ENCODE measurements around the gene NDRG2. TPM values are rescaled to one million over a fixed set of nuclear protein-coding genes. Genes with fewer than 3 reads are reported as not detected.
"Not testable (repeated sequence)": the region's sequence is repeated elsewhere in the genome, so short reads cannot be mapped to it uniquely, and the experiment has no call there.

The NDRG2 gene
- total RNA-seq, 1 experiment from 2014 or later: 31.3 TPM

GRCh38 chr14:21057803-21058675 is 33.2 kb upstream of the NDRG2 start, which contains the start of gene RNASE8:
Gene RNASE8 (plus strand): TSS chr14:21057822. CDS start chr14:21057893, 71 bp downstream.
- DNase-seq (ENCODE audit: low read depth): no peak
- in situ Hi-C loops (cut with HindIII; ENCODE audit: low pct_unique_long_range_greater_than_20kb, low sequenced_read_pairs): no loop called here

GRCh38 chr14:21056520-21057163 is 31.8 kb upstream of the NDRG2 start:
- no peak for DNase-seq (ENCODE audit: low read depth)
- in situ Hi-C loops (cut with HindIII; ENCODE audit: low pct_unique_long_range_greater_than_20kb, low sequenced_read_pairs): no loop called here

GRCh38 chr14:21055432-21056117 is 30.7 kb upstream of the NDRG2 start:
- no peak for DNase-seq (ENCODE audit: low read depth)
- in situ Hi-C loops (cut with HindIII; ENCODE audit: low pct_unique_long_range_greater_than_20kb, low sequenced_read_pairs): no loop called here

- in situ Hi-C loops (cut with HindIII; ENCODE audit: low pct_unique_long_range_greater_than_20kb, low sequenced_read_pairs): no loop called here
- DNase-seq (ENCODE audit: low read depth): no peak
These were observed 29.9 kb upstream of the NDRG2 start for GRCh38 chr14:21054768-21055145.

- peak; percentile 19 for DNase-seq (ENCODE audit: low read depth)
- in situ Hi-C loops (cut with HindIII; ENCODE audit: low pct_unique_long_range_greater_than_20kb, low sequenced_read_pairs): no loop called here
These were observed 29.4 kb upstream of the NDRG2 start for GRCh38 chr14:21054123-21054767.

- in situ Hi-C loops (cut with HindIII; ENCODE audit: low pct_unique_long_range_greater_than_20kb, low sequenced_read_pairs): no loop called here
- DNase-seq (ENCODE audit: low read depth): no peak
These were observed 28.6 kb upstream of the NDRG2 start for GRCh38 chr14:21053184-21054122.

GRCh38 chr14:21050597-21050996 is 25.7 kb upstream of the NDRG2 start:
- DNase-seq (ENCODE audit: low read depth): no peak
- in situ Hi-C loops (cut with HindIII; ENCODE audit: low pct_unique_long_range_greater_than_20kb, low sequenced_read_pairs): no loop called here

GRCh38 chr14:21049271-21049673 is 24.4 kb upstream of the NDRG2 start:
- DNase-seq (ENCODE audit: low read depth): no peak
- in situ Hi-C loops (cut with HindIII; ENCODE audit: low pct_unique_long_range_greater_than_20kb, low sequenced_read_pairs): no loop called here

- in situ Hi-C loops (cut with HindIII; ENCODE audit: low pct_unique_long_range_greater_than_20kb, low sequenced_read_pairs): no loop called here
These were observed 23.8 kb upstream of the NDRG2 start for GRCh38 chr14:21048638-21049037.

GRCh38 chr14:21047378-21047781 is 22.5 kb upstream of the NDRG2 start:
- DNase-seq (ENCODE audit: low read depth): no peak
- in situ Hi-C loops (cut with HindIII; ENCODE audit: low pct_unique_long_range_greater_than_20kb, low sequenced_read_pairs): no loop called here

More at GRCh38 chr14:21048638-21049037, 23.8 kb upstream of the NDRG2 start:
- no peak for DNase-seq (ENCODE audit: low read depth)

- no peak for DNase-seq (ENCODE audit: low read depth)
- in situ Hi-C loops (cut with HindIII; ENCODE audit: low pct_unique_long_range_greater_than_20kb, low sequenced_read_pairs): no loop called here
These were observed 19.2 kb upstream of the NDRG2 start for GRCh38 chr14:21043974-21044618.

- in situ Hi-C loops (cut with HindIII; ENCODE audit: low pct_unique_long_range_greater_than_20kb, low sequenced_read_pairs): no loop called here
- DNase-seq (ENCODE audit: low read depth): no peak
These were observed 18.6 kb upstream of the NDRG2 start for GRCh38 chr14:21043387-21043973.

GRCh38 chr14:21042918-21043317 is 18.1 kb upstream of the NDRG2 start:
- in situ Hi-C loops (cut with HindIII; ENCODE audit: low pct_unique_long_range_greater_than_20kb, low sequenced_read_pairs): no loop called here
- no peak for DNase-seq (ENCODE audit: low read depth)

GRCh38 chr14:21041676-21042433 is 17.0 kb upstream of the NDRG2 start, which contains the start of gene RNASE7:
Gene RNASE7 (plus strand): TSS chr14:21042362. CDS start chr14:21042993, 631 bp downstream.
- DNase-seq (ENCODE audit: low read depth): no peak
- in situ Hi-C loops (cut with HindIII; ENCODE audit: low pct_unique_long_range_greater_than_20kb, low sequenced_read_pairs): no loop called here

- in situ Hi-C loops (cut with HindIII; ENCODE audit: low pct_unique_long_range_greater_than_20kb, low sequenced_read_pairs); DNase-seq (ENCODE audit: low read depth): not testable (repeated sequence)
These were observed 16.1 kb upstream of the NDRG2 start for GRCh38 chr14:21040941-21041340.

GRCh38 chr14:21040370-21040925 is 15.6 kb upstream of the NDRG2 start:
- in situ Hi-C loops (cut with HindIII; ENCODE audit: low pct_unique_long_range_greater_than_20kb, low sequenced_read_pairs): no loop called here
- no peak for DNase-seq (ENCODE audit: low read depth)

Data from Caki2 (cell line).